ENCODE data around the gene PALLD. TPM values are rescaled to one million over a fixed set of nuclear protein-coding genes. Genes with fewer than 3 reads are reported as not detected.
A peak's percentile ranks its signal among the peaks of the same experiment; 100 is the strongest.

Gene PALLD
- total RNA-seq, 1 donor from 2014 or later = 85.7 TPM

- no peak overlapping the region for H3K4me2 ChIP-seq
- Mint-ChIP-seq H3K27me3 (ENCODE audit: insufficient read depth, low read depth) (no peaks in the 10 kb centered on the region), H3K9me3 (peaks cover 30% of the 10 kb centered on the region), H3K27ac (no peak overlapping the region), H3K4me3 (no peak overlapping the region), H3K36me3 (peaks cover 63% of the 10 kb centered on the region), H3K4me1 (peaks cover 2% of the 10 kb centered on the region)
- H3K9me3 ChIP-seq (ENCODE audit: low read depth) = peaks cover 11% of the 10 kb centered on the region
- H3K27me3 ChIP-seq = no peaks in the 10 kb centered on the region
- peaks cover 7% of the 10 kb centered on the region for H3K4me1 ChIP-seq
- peaks cover 42% of the 10 kb centered on the region for H3K36me3 ChIP-seq
- no peak for TF ChIP-seq EZH2 (IDR thresholded peaks at IDR 0.05)
- TF ChIP-seq CTCF (IDR thresholded peaks at IDR 0.05) = no peak
- no peak for TF ChIP-seq EZH2phosphoT487 (IDR thresholded peaks at IDR 0.05)
- no peak overlapping the region for H3K4me3 ChIP-seq
- peak overlapping the region; percentile 69 for H3K27ac ChIP-seq
- peaks cover 51% of the 10 kb centered on the region for H3F3A ChIP-seq (ENCODE audit: low read depth)
- no peak for DNase-seq (ENCODE audit: low spot score)
- no peak overlapping the region for H2AFZ ChIP-seq (replicated peaks)
- H3K79me2 ChIP-seq (ENCODE audit: low read depth) = no peaks in the 10 kb centered on the region
- no peak overlapping the region for H3K9ac ChIP-seq
- H4K20me1 ChIP-seq (ENCODE audit: low read depth) = no peaks in the 10 kb centered on the region
These were observed 431.5 kb downstream of the PALLD start for GRCh38 chr4:168928346-168928745.

- no peak for DNase-seq (ENCODE audit: low spot score)
- no peak overlapping the region for H3K27ac Mint-ChIP-seq
These were observed 432.0 kb downstream of the PALLD start for GRCh38 chr4:168928875-168929274.

GRCh38 chr4:168930413-168931196, 433.8 kb downstream of the PALLD start:
- Histone ChIP-seq H3K4me2 (no peak overlapping the region), H3K9me3 (ENCODE audit: low read depth) (peaks cover 17% of the 10 kb centered on the region), H3K27me3 (no peaks in the 10 kb centered on the region), H2AFZ (replicated peaks) (no peak overlapping the region), H3K9ac (no peak overlapping the region), H3K27ac (peak overlapping the region; percentile 30), H4K20me1 (ENCODE audit: low read depth) (no peaks in the 10 kb centered on the region), H3F3A (ENCODE audit: low read depth) (peaks cover 44% of the 10 kb centered on the region), H3K4me3 (no peak overlapping the region), H3K4me1 (peaks cover 7% of the 10 kb centered on the region), H3K79me2 (ENCODE audit: low read depth) (no peaks in the 10 kb centered on the region), H3K36me3 (peaks cover 30% of the 10 kb centered on the region)
- H3K4me3 Mint-ChIP-seq = no peak overlapping the region
- H3K4me1 Mint-ChIP-seq = no peaks in the 10 kb centered on the region
- H3K36me3 Mint-ChIP-seq = peaks cover 59% of the 10 kb centered on the region
- DNase-seq (ENCODE audit: low spot score) = no peak
- TF ChIP-seq CTCF (IDR thresholded peaks at IDR 0.05) (no peak), EZH2 (IDR thresholded peaks at IDR 0.05) (no peak), EZH2phosphoT487 (IDR thresholded peaks at IDR 0.05) (no peak)
- H3K9me3 Mint-ChIP-seq = peaks cover 44% of the 10 kb centered on the region
- H3K27ac Mint-ChIP-seq = no peak overlapping the region
- peaks cover 2% of the 10 kb centered on the region for H3K27me3 Mint-ChIP-seq (ENCODE audit: insufficient read depth, low read depth)

More at GRCh38 chr4:168928875-168929274, 432.0 kb downstream of the PALLD start:
- no peaks in the 10 kb centered on the region for H4K20me1 ChIP-seq (ENCODE audit: low read depth)
- peaks cover under 1% of the 10 kb centered on the region for H3K4me1 Mint-ChIP-seq
- peak overlapping the region; percentile 69 for H3K27ac ChIP-seq
- H3K27me3 ChIP-seq = no peaks in the 10 kb centered on the region
- H2AFZ ChIP-seq (replicated peaks) = no peak overlapping the region
- peaks cover 7% of the 10 kb centered on the region for H3K4me1 ChIP-seq
- peaks cover 48% of the 10 kb centered on the region for H3F3A ChIP-seq (ENCODE audit: low read depth)
- H3K9ac ChIP-seq = no peak overlapping the region
- TF ChIP-seq EZH2 (IDR thresholded peaks at IDR 0.05) (no peak), EZH2phosphoT487 (IDR thresholded peaks at IDR 0.05) (no peak), CTCF (IDR thresholded peaks at IDR 0.05) (no peak)
- H3K36me3 Mint-ChIP-seq = peaks cover 65% of the 10 kb centered on the region
- peaks cover 42% of the 10 kb centered on the region for H3K36me3 ChIP-seq
- no peaks in the 10 kb centered on the region for H3K79me2 ChIP-seq (ENCODE audit: low read depth)
- H3K4me3 ChIP-seq = no peak overlapping the region
- peaks cover 16% of the 10 kb centered on the region for H3K9me3 ChIP-seq (ENCODE audit: low read depth)
- no peak overlapping the region for H3K4me2 ChIP-seq
- no peaks in the 10 kb centered on the region for H3K27me3 Mint-ChIP-seq (ENCODE audit: insufficient read depth, low read depth)
- no peak overlapping the region for H3K4me3 Mint-ChIP-seq
- peaks cover 34% of the 10 kb centered on the region for H3K9me3 Mint-ChIP-seq
